ENCODE results near the gene RHCE.

DNA sequence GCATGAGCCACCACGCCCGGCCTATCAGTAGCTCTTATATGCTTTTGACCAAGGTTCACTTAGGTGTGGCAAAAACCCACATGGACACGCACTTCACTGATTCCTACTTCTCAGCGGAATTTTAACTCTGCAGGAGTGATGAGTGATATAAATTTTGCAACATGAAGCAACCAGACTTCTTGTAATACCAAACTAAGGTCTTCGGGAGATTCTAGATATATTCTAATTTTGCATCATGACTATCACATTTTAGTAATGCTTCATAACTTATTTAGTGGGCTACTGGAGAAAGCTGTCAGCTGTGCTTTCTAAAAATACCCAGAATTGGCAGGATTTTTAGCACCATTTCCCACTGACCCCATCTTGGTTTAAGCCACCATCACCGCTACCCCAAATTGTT is 27.8 kb downstream of the RHCE start:
- no peak for TF ChIP-seq OVOL3 (tag by site-specific recombination; IDR thresholded peaks at IDR 0.05)
- TF ChIP-seq, protein P1, sequence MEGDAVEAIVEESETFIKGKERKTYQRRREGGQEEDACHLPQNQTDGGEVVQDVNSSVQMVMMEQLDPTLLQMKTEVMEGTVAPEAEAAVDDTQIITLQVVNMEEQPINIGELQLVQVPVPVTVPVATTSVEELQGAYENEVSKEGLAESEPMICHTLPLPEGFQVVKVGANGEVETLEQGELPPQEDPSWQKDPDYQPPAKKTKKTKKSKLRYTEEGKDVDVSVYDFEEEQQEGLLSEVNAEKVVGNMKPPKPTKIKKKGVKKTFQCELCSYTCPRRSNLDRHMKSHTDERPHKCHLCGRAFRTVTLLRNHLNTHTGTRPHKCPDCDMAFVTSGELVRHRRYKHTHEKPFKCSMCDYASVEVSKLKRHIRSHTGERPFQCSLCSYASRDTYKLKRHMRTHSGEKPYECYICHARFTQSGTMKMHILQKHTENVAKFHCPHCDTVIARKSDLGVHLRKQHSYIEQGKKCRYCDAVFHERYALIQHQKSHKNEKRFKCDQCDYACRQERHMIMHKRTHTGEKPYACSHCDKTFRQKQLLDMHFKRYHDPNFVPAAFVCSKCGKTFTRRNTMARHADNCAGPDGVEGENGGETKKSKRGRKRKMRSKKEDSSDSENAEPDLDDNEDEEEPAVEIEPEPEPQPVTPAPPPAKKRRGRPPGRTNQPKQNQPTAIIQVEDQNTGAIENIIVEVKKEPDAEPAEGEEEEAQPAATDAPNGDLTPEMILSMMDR (tag by site-specific recombination; IDR thresholded peaks at IDR 0.05), result no peak

All from HEK293 (cell line).